Measurements from ENCODE around the gene ACLY.
"Not testable (repeated sequence)": the region's sequence is repeated elsewhere in the genome, so short reads cannot be mapped to it uniquely, and the experiment has no call there.

Gene ACLY

GRCh38 chr17:41840781-41841180, 78.0 kb downstream of the ACLY start:
- not testable (repeated sequence) for H3K4me1 Mint-ChIP-seq, H3K27ac Mint-ChIP-seq, H3K27me3 Mint-ChIP-seq

GRCh38 chr17:41839448-41839847, 79.3 kb downstream of the ACLY start:
- peaks cover 11% of the 10 kb centered on the region for H3K4me1 Mint-ChIP-seq
- H3K36me3 Mint-ChIP-seq, H3K27ac Mint-ChIP-seq, H3K4me3 Mint-ChIP-seq, H3K9me3 Mint-ChIP-seq, H3K27me3 Mint-ChIP-seq: not testable (repeated sequence)

More at GRCh38 chr17:41840781-41841180, 78.0 kb downstream of the ACLY start:
- H3K4me3 Mint-ChIP-seq, H3K36me3 Mint-ChIP-seq, H3K9me3 Mint-ChIP-seq: not testable (repeated sequence)

GRCh38 chr17:41837761-41838538, 80.8 kb downstream of the ACLY start, which contains the start of gene KLHL10:
TSS of gene KLHL10 (plus strand) at chr17:41837825. CDS start at chr17:41837933, 108 bp downstream.
- no peak within 1 kb of the TSS for H3K27ac Mint-ChIP-seq

GRCh38 chr17:41836550-41837196, 82.1 kb downstream of the ACLY start:
- Mint-ChIP-seq H3K4me1 (peaks cover 11% of the 10 kb centered on the region), H3K36me3 (peaks cover 3% of the 10 kb centered on the region), H3K9me3 (no peaks in the 10 kb centered on the region), H3K27ac (no peak overlapping the region), H3K4me3 (peak overlapping the region; percentile 76), H3K27me3 (no peaks in the 10 kb centered on the region)

More at GRCh38 chr17:41837761-41838538, 80.8 kb downstream of the ACLY start, which contains the start of gene KLHL10:
- Mint-ChIP-seq H3K9me3 (no peaks in the 10 kb centered on the region), H3K36me3 (peaks cover under 1% of the 10 kb centered on the region), H3K27me3 (no peaks in the 10 kb centered on the region), H3K4me3 (peak within 1 kb of the TSS; percentile 76), H3K4me1 (peaks cover 11% of the 10 kb centered on the region)

- Mint-ChIP-seq H3K27me3 (no peaks in the 10 kb centered on the region), H3K9me3 (no peaks in the 10 kb centered on the region), H3K36me3 (peaks cover 3% of the 10 kb centered on the region), H3K4me1 (peaks cover 11% of the 10 kb centered on the region), H3K27ac (peak within 1 kb of the TSS; percentile 68), H3K4me3 (peak within 1 kb of the TSS; percentile 88)
Observed at GRCh38 chr17:41835800-41836549, 82.8 kb downstream of the ACLY start, which contains the start of gene NT5C3B. TSS of gene NT5C3B (minus strand) at chr17:41836232. CDS start at chr17:41836193, 39 bp downstream.

GRCh38 chr17:41835214-41835799, 83.4 kb downstream of the ACLY start:
- Mint-ChIP-seq H3K4me3 (peak overlapping the region; percentile 88), H3K4me1 (peaks cover 11% of the 10 kb centered on the region), H3K9me3 (no peaks in the 10 kb centered on the region), H3K36me3 (peaks cover 4% of the 10 kb centered on the region), H3K27me3 (no peaks in the 10 kb centered on the region), H3K27ac (peak overlapping the region; percentile 68)

- H3K4me1 Mint-ChIP-seq, H3K4me3 Mint-ChIP-seq, H3K27me3 Mint-ChIP-seq, H3K27ac Mint-ChIP-seq, H3K9me3 Mint-ChIP-seq, H3K36me3 Mint-ChIP-seq: not testable (repeated sequence)
Observed at GRCh38 chr17:41829961-41830360, 88.8 kb downstream of the ACLY start.

- Mint-ChIP-seq H3K9me3 (no peaks in the 10 kb centered on the region), H3K36me3 (peaks cover 2% of the 10 kb centered on the region), H3K4me1 (no peaks in the 10 kb centered on the region), H3K27ac (no peak overlapping the region), H3K4me3 (no peak overlapping the region), H3K27me3 (no peaks in the 10 kb centered on the region)
Observed at GRCh38 chr17:41825175-41825845, 93.4 kb downstream of the ACLY start.

GRCh38 chr17:41824086-41824485, 94.7 kb downstream of the ACLY start:
- H3K27me3 Mint-ChIP-seq, result no peaks in the 10 kb centered on the region
- H3K4me1 Mint-ChIP-seq, result no peaks in the 10 kb centered on the region
- H3K4me3 Mint-ChIP-seq, result no peak overlapping the region
- H3K27ac Mint-ChIP-seq, result no peak overlapping the region
- H3K9me3 Mint-ChIP-seq, result no peaks in the 10 kb centered on the region
- H3K36me3 Mint-ChIP-seq, result no peaks in the 10 kb centered on the region

GRCh38 chr17:41823580-41823979, 95.2 kb downstream of the ACLY start:
- Mint-ChIP-seq H3K27ac (no peak overlapping the region), H3K4me3 (no peak overlapping the region), H3K36me3 (no peaks in the 10 kb centered on the region)

GRCh38 chr17:41823141-41823524, 95.6 kb downstream of the ACLY start:
- Mint-ChIP-seq H3K36me3 (no peaks in the 10 kb centered on the region), H3K27me3 (peaks cover 1% of the 10 kb centered on the region), H3K4me1 (no peaks in the 10 kb centered on the region), H3K27ac (no peak overlapping the region), H3K9me3 (no peaks in the 10 kb centered on the region), H3K4me3 (no peak overlapping the region)

More at GRCh38 chr17:41823580-41823979, 95.2 kb downstream of the ACLY start:
- Mint-ChIP-seq H3K9me3 (no peaks in the 10 kb centered on the region), H3K4me1 (no peaks in the 10 kb centered on the region), H3K27me3 (no peaks in the 10 kb centered on the region)

GRCh38 chr17:41822216-41823140, 96.3 kb downstream of the ACLY start:
- Mint-ChIP-seq H3K27ac (no peak overlapping the region), H3K4me3 (no peak overlapping the region), H3K9me3 (no peaks in the 10 kb centered on the region), H3K4me1 (no peaks in the 10 kb centered on the region), H3K27me3 (peaks cover 1% of the 10 kb centered on the region), H3K36me3 (no peaks in the 10 kb centered on the region)

GRCh38 chr17:41821776-41822175, 97.0 kb downstream of the ACLY start:
- Mint-ChIP-seq H3K27me3 (peaks cover 1% of the 10 kb centered on the region), H3K4me3 (no peak overlapping the region), H3K36me3 (no peaks in the 10 kb centered on the region), H3K9me3 (no peaks in the 10 kb centered on the region), H3K4me1 (no peaks in the 10 kb centered on the region), H3K27ac (no peak overlapping the region)

GRCh38 chr17:41818024-41818423, 100.7 kb downstream of the ACLY start:
- Mint-ChIP-seq H3K9me3 (no peaks in the 10 kb centered on the region), H3K4me3 (no peak overlapping the region), H3K4me1 (peaks cover 4% of the 10 kb centered on the region), H3K27ac (no peak overlapping the region), H3K36me3 (no peaks in the 10 kb centered on the region), H3K27me3 (peaks cover 1% of the 10 kb centered on the region)

Data from activated naive CD4-positive, alpha-beta T cell treated with anti-CD3 and anti-CD28 coated beads, Interleukin-2, amount 50 U/mL, for 24 hours (primary cell).